GM12873 (cell line): ENCODE measurements around the gene ZDHHC14.

Experiments used
- TF ChIP-seq, protein P1 (sequence below): IDR thresholded peaks from 2 replicates; pipeline ENCODE4 v1.5.1; 2012; ENCODE audit warnings: low read depth, mild to moderate bottlenecking, moderate library complexity, low read length, control low read depth; ENCODE audit not compliant: insufficient read depth; ENCODE audit errors: missing control alignments

Gene ZDHHC14

DNA sequence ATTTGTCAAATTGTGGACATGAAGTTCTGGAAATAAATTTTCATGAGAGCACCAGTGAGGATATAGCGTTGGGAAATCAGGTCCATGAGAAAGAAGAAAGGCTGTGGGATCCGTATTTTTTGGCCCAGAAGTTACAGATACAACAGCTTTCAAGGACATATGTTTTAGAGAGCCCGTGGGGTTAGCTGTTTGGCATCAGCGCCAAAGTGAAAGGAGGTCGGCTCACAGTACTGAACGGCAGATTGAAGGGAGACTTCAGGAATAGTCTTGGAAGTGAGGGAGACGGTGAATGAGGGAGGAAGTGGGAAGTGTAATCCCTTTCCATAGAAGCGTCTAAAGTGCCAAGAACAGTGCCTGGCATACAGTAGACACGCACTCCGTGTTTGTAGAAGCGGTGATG, 31.8 kb downstream of the ZDHHC14 start:
- TF ChIP-seq, protein P1, sequence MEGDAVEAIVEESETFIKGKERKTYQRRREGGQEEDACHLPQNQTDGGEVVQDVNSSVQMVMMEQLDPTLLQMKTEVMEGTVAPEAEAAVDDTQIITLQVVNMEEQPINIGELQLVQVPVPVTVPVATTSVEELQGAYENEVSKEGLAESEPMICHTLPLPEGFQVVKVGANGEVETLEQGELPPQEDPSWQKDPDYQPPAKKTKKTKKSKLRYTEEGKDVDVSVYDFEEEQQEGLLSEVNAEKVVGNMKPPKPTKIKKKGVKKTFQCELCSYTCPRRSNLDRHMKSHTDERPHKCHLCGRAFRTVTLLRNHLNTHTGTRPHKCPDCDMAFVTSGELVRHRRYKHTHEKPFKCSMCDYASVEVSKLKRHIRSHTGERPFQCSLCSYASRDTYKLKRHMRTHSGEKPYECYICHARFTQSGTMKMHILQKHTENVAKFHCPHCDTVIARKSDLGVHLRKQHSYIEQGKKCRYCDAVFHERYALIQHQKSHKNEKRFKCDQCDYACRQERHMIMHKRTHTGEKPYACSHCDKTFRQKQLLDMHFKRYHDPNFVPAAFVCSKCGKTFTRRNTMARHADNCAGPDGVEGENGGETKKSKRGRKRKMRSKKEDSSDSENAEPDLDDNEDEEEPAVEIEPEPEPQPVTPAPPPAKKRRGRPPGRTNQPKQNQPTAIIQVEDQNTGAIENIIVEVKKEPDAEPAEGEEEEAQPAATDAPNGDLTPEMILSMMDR = no peak

DNA sequence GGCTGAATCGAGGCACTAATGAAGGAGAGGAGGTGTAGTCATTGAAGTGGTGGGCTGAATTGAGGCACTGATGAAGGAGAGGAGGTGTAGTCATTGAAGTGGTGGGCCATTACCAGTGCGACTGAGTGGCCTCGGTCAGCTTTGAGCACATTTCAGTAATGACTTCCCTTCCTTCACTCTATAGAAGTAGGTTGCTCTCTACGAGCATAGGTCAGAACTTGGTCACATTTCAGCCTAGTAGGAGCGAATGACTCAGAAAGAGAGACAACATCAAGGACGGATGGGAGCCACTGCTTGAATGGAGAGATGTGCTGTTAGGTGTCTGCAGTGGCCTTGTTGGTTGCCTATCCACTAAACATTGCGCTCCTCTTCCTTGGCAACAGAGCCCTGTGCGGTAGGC, 39.5 kb downstream of the ZDHHC14 start:
- TF ChIP-seq, protein P1 = no peak

DNA sequence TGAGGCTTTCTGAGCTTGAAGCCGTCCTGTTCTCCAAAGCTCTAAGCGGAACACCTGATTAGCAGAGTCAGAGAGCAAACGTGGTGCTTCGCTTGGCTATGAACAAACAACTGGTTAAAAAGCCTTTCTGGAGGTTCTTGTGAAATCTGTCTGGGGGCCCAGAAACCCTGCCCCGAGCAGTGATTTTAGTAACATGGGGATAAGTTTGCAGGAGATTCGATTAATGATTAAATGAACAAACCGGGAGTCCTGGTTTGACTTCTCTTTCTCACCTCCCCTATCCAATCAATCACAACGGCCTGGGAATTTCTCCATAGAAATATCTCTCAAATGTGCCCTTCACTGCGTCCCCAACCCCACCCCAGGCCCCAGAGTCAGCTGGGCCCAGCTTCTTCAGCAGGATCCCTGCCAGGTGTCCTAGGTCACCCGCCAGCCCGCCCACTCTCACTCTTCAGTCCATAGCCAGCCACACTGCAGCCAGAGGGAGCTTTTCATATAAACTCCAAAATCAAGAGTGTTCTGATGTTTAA, 43.6 kb downstream of the ZDHHC14 start:
- TF ChIP-seq, protein P1 = no peak

DNA sequence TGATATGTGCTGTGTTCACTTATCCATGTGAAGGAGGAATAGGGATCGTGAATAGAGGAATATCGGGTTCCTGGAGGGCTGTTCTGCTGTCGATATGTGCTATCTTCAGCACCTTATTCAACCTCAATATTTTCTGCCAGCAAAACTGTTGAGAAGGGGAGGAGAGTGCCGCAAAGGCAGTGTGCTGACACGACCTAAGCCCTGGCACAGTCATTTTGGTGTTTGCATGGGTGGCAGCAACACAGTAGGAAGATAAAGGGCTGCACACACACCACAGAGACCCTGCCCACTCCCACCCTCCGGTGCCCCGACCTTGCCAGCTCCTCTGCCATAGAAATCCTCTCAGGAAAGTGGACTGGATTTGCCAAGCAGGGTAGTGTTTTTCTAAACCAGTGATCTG, 47.0 kb downstream of the ZDHHC14 start:
- TF ChIP-seq, protein P1 = no peak

DNA sequence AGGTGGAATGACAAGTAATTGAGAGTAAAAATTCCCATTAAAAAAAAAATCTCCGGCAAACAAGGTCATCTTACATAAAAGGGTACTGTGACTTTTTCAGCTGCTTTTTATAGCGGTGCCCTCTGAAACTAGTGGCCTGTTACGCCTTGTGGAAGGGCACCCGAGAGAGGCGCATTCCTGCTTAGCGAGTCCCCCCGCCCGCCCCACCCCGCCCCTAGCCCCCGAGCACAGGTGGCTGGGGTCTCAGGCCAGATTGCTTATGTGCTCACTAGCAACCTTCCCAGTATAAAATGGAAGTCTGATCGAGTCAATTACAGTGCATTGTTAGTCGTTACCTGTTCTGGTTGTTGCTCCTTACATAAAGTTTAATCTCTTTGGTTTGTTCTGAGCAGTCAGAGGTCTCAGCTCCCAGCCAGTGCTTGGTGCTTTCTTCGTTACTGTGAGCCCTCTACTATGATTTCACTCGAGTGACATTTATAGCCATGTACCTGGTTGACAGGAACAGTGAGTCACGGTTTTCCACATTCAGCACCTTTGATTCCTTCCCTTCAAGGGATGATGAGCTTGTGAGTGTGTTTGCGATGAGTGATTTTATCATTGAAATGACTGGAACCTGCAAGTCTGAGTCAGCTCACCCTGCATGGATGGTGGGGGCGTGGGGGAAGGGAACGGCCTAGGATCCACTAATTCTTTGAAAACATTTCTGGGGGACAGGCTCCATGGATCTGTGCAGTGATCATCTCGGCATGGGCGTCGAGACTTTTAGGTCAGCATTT, 47.6 kb downstream of the ZDHHC14 start:
- TF ChIP-seq, protein P1 = no peak

DNA sequence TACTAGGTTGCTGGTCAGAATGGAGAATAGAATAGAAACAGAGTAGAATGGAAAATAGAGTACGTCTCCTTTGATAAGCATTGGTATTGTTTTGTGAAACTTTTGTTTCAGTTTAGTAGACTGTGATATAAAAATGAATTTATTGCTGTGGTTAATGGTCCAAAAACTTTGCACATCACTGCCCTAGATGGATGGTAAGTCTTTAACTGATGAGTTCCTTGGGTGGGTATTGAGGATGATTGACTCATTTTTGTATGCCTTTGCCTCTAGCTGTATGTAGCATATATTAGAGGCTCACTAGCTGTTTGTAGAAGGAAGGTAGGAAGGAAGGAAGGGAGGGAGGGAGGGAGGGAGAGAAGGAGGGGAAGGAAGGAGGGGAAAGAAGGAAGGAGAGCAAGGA, 48.3 kb downstream of the ZDHHC14 start:
- TF ChIP-seq, protein P1 = no peak

DNA sequence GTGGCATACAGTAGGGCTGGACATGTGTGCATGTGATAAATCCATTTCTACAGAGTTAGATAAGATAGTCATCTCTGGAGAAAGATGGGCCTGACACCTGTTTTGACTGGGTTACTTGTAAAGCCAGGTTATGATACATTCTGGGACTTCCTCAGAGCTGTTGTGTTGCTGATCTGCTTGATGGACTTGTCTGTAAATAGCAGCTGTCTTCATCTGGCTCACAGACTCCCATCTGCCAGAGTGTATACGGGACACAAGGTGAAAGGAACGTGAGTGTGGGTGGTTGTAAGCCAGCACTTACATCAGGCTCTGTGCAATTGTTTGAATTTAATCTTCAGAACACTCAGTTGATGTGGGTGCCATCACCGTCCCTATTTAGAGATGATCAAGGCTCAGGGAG, 49.8 kb downstream of the ZDHHC14 start:
- TF ChIP-seq, protein P1 = no peak
